HG03378 (cell line): ENCODE measurements around the gene IFT122.
"Not testable (repeated sequence)": the region's sequence is repeated elsewhere in the genome, so short reads cannot be mapped to it uniquely, and the experiment has no call there.

ENCODE experiments used
- ATAC-seq: cut with Tn5 transposase; IDR thresholded peaks from one replicate; pipeline ENCODE4 v1.9.1; 2021; ENCODE audit warnings: mild to moderate bottlenecking, moderate library complexity; ENCODE audit not compliant: unreplicated experiment

IFT122 gene

GRCh38 chr3:129531699-129532098 lies 91.7 kb downstream of the IFT122 start:
- no peak for ATAC-seq

GRCh38 chr3:129532261-129532660 lies 92.2 kb downstream of the IFT122 start:
- no peak for ATAC-seq

GRCh38 chr3:129533406-129533805 lies 93.4 kb downstream of the IFT122 start:
- ATAC-seq: no peak

- no peak for ATAC-seq
These were observed 94.5 kb downstream of the IFT122 start for GRCh38 chr3:129534428-129535027.

- ATAC-seq: no peak
These were observed 95.1 kb downstream of the IFT122 start for GRCh38 chr3:129535075-129535474.

GRCh38 chr3:129536374-129536667 lies 96.3 kb downstream of the IFT122 start:
- ATAC-seq: no peak

- no peak for ATAC-seq
These were observed 96.8 kb downstream of the IFT122 start for GRCh38 chr3:129536804-129537203.

- no peak for ATAC-seq
These were observed 99.2 kb downstream of the IFT122 start for GRCh38 chr3:129539206-129539605.

GRCh38 chr3:129540776-129541516 lies 100.9 kb downstream of the IFT122 start:
- ATAC-seq: no peak

- ATAC-seq: no peak
These were observed 102.7 kb downstream of the IFT122 start for GRCh38 chr3:129542747-129543146.

- ATAC-seq: no peak
These were observed 103.2 kb downstream of the IFT122 start, which contains the start of gene H1-8 for GRCh38 chr3:129543156-129543790. Gene H1-8, plus strand, starts transcription at chr3:129543175. Its CDS starts 44 bp downstream, at chr3:129543219.

- no peak for ATAC-seq
These were observed 104.0 kb downstream of the IFT122 start for GRCh38 chr3:129543999-129544398.

GRCh38 chr3:129545951-129546350 lies 105.9 kb downstream of the IFT122 start:
- ATAC-seq: not testable (repeated sequence)

- ATAC-seq: no peak
These were observed 107.2 kb downstream of the IFT122 start for GRCh38 chr3:129547241-129547640.

GRCh38 chr3:129548104-129548965 lies 108.3 kb downstream of the IFT122 start:
- ATAC-seq: no peak

GRCh38 chr3:129549006-129549800 lies 109.2 kb downstream of the IFT122 start:
- no peak for ATAC-seq

- no peak for ATAC-seq
These were observed 109.8 kb downstream of the IFT122 start for GRCh38 chr3:129549805-129550204.

GRCh38 chr3:129552287-129553050 lies 112.4 kb downstream of the IFT122 start:
- ATAC-seq: no peak

GRCh38 chr3:129553171-129553570 lies 113.1 kb downstream of the IFT122 start:
- ATAC-seq: no peak

GRCh38 chr3:129553719-129554118 lies 113.7 kb downstream of the IFT122 start:
- ATAC-seq: no peak
